Sigmoid colon (tissue), 4 donors: ENCODE data around the gene NOSIP.

Experiments
- CTCF ChIP-seq, 4 experiments: fragments of 450-650 bp in 3 of 4; fragments of 200-600 bp in 1 of 4; IDR thresholded peaks; one replicate each; pipeline ENCODE4 v1.5.1; 2016 to 2019; ENCODE audit warnings: antibody characterized with exemption in 4 of 4, mild to moderate bottlenecking in 3 of 4, moderate library complexity in 2 of 4
- EP300 ChIP-seq, 4 donors: sonication (generic); formaldehyde crosslinking; IDR thresholded peaks; one replicate each; pipeline ENCODE4 v1.6.1; 2017; ENCODE audit warnings: antibody characterized with exemption in 4 of 4
- POLR2AphosphoS5 ChIP-seq, 4 donors: sonication (generic); formaldehyde crosslinking; IDR thresholded peaks; one replicate each; pipeline ENCODE4 v1.6.1; 2017; ENCODE audit warnings: antibody characterized with exemption in 4 of 4

DNA sequence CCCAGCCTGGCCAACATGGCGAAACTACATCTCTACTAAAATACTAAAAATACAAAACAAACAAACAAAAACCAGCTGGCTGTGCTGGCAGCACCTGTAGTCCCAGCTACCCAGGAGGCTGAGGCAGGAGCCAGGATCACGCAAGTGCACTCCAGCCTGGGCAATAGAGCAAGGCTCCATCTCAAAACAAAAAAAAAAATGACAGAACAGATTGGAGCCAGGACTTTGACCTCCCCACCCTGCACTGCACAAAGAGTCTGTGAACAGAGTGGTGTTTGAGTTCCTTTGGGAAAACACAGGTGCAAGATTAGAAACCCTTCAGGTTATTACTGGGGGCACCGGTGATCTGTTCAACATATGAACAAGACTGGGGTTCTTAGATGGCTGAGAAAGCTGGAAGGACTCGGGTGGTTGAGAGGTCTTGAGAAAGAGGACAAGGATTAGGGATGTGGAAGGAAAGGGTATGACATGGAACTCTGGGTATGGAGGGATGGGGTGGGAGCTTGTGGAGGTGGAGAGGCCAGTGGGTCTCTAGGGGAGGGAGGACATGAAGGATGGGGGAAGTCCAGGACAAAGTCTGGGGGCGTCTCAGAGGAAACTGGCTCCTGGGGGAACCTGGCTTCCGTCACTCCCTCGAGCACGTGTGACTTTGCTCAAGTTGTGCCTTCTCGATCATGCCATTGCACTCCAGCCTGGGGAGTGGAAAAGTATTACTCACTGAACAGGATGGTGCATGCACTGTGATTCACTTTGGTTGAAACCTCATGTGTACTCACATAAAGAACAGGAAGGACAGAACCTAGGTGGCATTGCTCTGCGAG is 26.7 kb downstream of the NOSIP start:
- TF ChIP-seq EP300 (IDR thresholded peaks at IDR 0.05) (no peak), CTCF (IDR thresholded peaks at IDR 0.05) (no peak), POLR2AphosphoS5 (IDR thresholded peaks at IDR 0.05) (peak in 1 of 4 donors; percentile 9)
